NCI-H1105 treated with DMSO at 0.1 percent for 48 hours (cell line): ENCODE data around the gene ZC3H14.

Experiments used
- DNase-seq: peaks from one replicate; lab custom pipeline; 2025; lab: John Stamatoyannopoulos, UW

The ZC3H14 gene

GRCh38 chr14:88611878-88612277, 49.0 kb downstream of the ZC3H14 start:
- no peak for DNase-seq

GRCh38 chr14:88612981-88613380, 50.1 kb downstream of the ZC3H14 start:
- DNase-seq = no peak

GRCh38 chr14:88613552-88614010, 50.7 kb downstream of the ZC3H14 start:
- DNase-seq = no peak

- no peak for DNase-seq
Measured at GRCh38 chr14:88614218-88614907, 51.5 kb downstream of the ZC3H14 start.

- DNase-seq = peak; percentile 90
Measured at GRCh38 chr14:88616697-88617096, 53.9 kb downstream of the ZC3H14 start.

- no peak for DNase-seq
Measured at GRCh38 chr14:88617479-88617878, 54.6 kb downstream of the ZC3H14 start.

- no peak for DNase-seq
Measured at GRCh38 chr14:88618476-88618875, 55.6 kb downstream of the ZC3H14 start.

GRCh38 chr14:88621100-88621499, 58.3 kb downstream of the ZC3H14 start:
- no peak for DNase-seq

GRCh38 chr14:88625671-88626070, 62.8 kb downstream of the ZC3H14 start:
- no peak for DNase-seq

GRCh38 chr14:88628033-88628432, 65.2 kb downstream of the ZC3H14 start:
- no peak for DNase-seq

GRCh38 chr14:88628462-88628861, 65.6 kb downstream of the ZC3H14 start:
- DNase-seq = no peak

GRCh38 chr14:88630565-88630964, 67.7 kb downstream of the ZC3H14 start:
- no peak for DNase-seq

GRCh38 chr14:88631091-88631490, 68.3 kb downstream of the ZC3H14 start:
- no peak for DNase-seq

GRCh38 chr14:88632512-88632911, 69.7 kb downstream of the ZC3H14 start:
- no peak for DNase-seq

GRCh38 chr14:88639221-88639620, 76.4 kb downstream of the ZC3H14 start:
- no peak for DNase-seq

GRCh38 chr14:88660056-88660455, 97.2 kb downstream of the ZC3H14 start:
- no peak for DNase-seq

GRCh38 chr14:88667555-88668273, 104.9 kb downstream of the ZC3H14 start:
- peak; percentile 87 for DNase-seq

GRCh38 chr14:88668448-88669116, 105.7 kb downstream of the ZC3H14 start:
- DNase-seq = no peak

- no peak for DNase-seq
Measured at GRCh38 chr14:88669346-88669745, 106.5 kb downstream of the ZC3H14 start.
